ENCODE measurements around the gene MYOCD. TPM values are rescaled to one million over a fixed set of nuclear protein-coding genes. Genes with fewer than 3 reads are reported as not detected.

MYOCD gene
- total and polyA plus RNA-seq, 2 donors, result 0.05 to 0.80 TPM

DNA sequence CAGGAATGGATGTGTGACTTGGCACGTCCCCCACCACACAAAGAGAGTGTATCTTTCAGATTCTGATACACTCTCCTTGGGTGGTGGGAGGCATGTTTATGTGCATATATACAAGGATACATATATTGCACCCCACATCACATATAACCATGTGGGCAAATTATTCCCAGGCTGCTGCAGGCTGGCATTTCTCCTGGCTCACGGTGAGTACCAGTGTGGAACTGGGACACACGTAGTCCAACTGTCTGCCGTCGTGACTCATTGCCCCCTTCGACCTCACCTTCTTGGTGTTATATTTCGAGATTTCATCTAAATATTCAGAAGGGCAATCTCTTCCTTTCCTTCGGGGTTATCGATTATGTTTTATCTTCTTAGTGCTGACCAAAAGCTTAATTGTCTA, 148.0 kb downstream of the MYOCD start:
- Histone ChIP-seq H3K27me3 (ENCODE audit: control insufficient read depth in 2 of 2, insufficient read depth in 1 of 2, low read length in 1 of 2) (no peaks in the 10 kb centered on the region), H3K9me3 (ENCODE audit: control insufficient read depth in 2 of 2, insufficient read depth in 1 of 2, low read length in 1 of 2) (no peaks in the 10 kb centered on the region), H3K4me3 (ENCODE audit: low read length in 2 of 2) (no peak overlapping the region), H3K4me1 (ENCODE audit: control insufficient read depth in 2 of 2, insufficient read depth in 2 of 2, low read length in 2 of 2) (no peaks in the 10 kb centered on the region), H3K36me3 (ENCODE audit: control insufficient read depth in 2 of 2, insufficient read depth in 2 of 2, low read length in 1 of 2) (no peaks in the 10 kb centered on the region), H3K27ac (ENCODE audit: low read depth in 1 of 2, low read length in 1 of 2) (no peak overlapping the region)
- DNase-seq (ENCODE audit: low read depth in 6 of 9, low spot score in 9 of 9), result no peak
- WGBS, result 95% methylated on average over 9 of the region's 9 CpGs

DNA sequence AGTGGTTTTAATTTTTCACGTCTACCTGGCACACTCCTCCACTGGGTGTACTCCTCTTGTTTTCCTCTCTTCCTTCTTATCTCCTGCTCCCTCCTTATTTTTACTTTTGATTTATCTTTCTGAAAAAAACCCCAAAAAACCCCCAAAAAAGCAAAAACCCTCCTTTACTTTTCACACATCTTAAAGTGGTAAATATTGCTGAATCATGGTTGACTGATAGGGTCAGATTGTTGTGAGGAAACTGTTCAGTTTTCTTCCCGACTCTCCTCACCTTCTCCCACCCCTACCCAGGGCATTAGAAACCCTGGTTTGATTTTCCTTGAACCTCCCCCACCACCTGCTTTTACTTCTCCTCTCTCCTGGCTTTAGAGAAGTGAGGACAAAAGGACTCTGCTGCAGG, 149.0 kb downstream of the MYOCD start:
- H3K27ac ChIP-seq (ENCODE audit: low read depth in 1 of 2, low read length in 1 of 2), result no peak overlapping the region
- no peaks in the 10 kb centered on the region for H3K4me1 ChIP-seq (ENCODE audit: control insufficient read depth in 2 of 2, insufficient read depth in 2 of 2, low read length in 2 of 2)
- H3K4me3 ChIP-seq (ENCODE audit: low read length in 2 of 2), result no peak overlapping the region
- no peaks in the 10 kb centered on the region for H3K27me3 ChIP-seq (ENCODE audit: control insufficient read depth in 2 of 2, insufficient read depth in 1 of 2, low read length in 1 of 2)
- no peak for DNase-seq (ENCODE audit: low read depth in 6 of 9, low spot score in 9 of 9)
- no peaks in the 10 kb centered on the region for H3K9me3 ChIP-seq (ENCODE audit: control insufficient read depth in 2 of 2, insufficient read depth in 1 of 2, low read length in 1 of 2)
- 59% methylated on average over 2 of the region's 2 CpGs for WGBS
- H3K36me3 ChIP-seq (ENCODE audit: control insufficient read depth in 2 of 2, insufficient read depth in 2 of 2, low read length in 1 of 2), result no peaks in the 10 kb centered on the region

DNA sequence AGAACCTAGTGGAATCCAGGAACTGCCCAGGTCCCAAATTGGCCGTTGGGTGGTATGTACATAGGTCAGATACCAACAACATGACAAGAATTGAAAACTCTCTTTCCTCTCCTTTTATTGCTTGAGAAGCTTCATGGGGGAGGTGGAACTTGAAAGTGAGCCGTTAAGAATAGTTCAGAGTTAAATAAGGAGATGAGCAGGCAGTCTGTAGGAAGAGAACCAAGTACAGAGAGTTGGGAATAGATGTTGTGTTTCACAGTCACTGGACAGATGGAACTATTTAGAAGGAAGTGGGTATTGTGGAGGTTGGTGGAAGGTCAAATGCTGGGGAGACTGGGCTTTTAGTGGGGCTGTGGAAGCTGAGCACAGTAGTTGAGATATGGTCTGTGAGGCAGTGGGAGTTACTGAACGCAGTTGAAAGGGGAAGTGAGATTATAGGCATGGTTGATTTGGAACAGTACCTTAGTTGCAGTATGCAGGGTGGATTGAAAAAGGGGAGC, 150.0 kb downstream of the MYOCD start:
- no peaks in the 10 kb centered on the region for H3K9me3 ChIP-seq (ENCODE audit: control insufficient read depth in 2 of 2, insufficient read depth in 1 of 2, low read length in 1 of 2)
- no peaks in the 10 kb centered on the region for H3K27me3 ChIP-seq (ENCODE audit: control insufficient read depth in 2 of 2, insufficient read depth in 1 of 2, low read length in 1 of 2)
- H3K4me1 ChIP-seq (ENCODE audit: control insufficient read depth in 2 of 2, insufficient read depth in 2 of 2, low read length in 2 of 2), result no peaks in the 10 kb centered on the region
- H3K27ac ChIP-seq (ENCODE audit: low read depth in 1 of 2, low read length in 1 of 2), result no peak overlapping the region
- 63% methylated on average over 3 of the region's 3 CpGs for WGBS
- H3K4me3 ChIP-seq (ENCODE audit: low read length in 2 of 2), result no peak overlapping the region
- H3K36me3 ChIP-seq (ENCODE audit: control insufficient read depth in 2 of 2, insufficient read depth in 2 of 2, low read length in 1 of 2), result no peaks in the 10 kb centered on the region
- no peak for DNase-seq (ENCODE audit: low read depth in 6 of 9, low spot score in 9 of 9)

Other genes with a start within 250 kb of the MYOCD start
- 0.61 TPM for gene ARHGAP44, start 123.6 kb downstream of the MYOCD start, total RNA-seq
- 2.2 TPM for gene ARHGAP44, start 123.6 kb downstream of the MYOCD start, polyA plus RNA-seq

All from thymus (tissue), 11 donors.